Measurements from ENCODE around the gene CUEDC1. TPM values are rescaled to one million over a fixed set of nuclear protein-coding genes. Genes with fewer than 3 reads are reported as not detected.
A peak's percentile ranks its signal among the peaks of the same experiment; 100 is the strongest.

CUEDC1 gene
- total and polyA plus RNA-seq, 2 of the 4 experiments (the other 2 are of a cell fraction) = 4.1 to 21.2 TPM

GRCh38 chr17:57833179-57833939 is 121.9 kb downstream of the CUEDC1 start:
- Histone ChIP-seq H3K56ac (ENCODE audit: extremely low read depth, insufficient read depth, low read length) (no peak overlapping the region), H3K4ac (ENCODE audit: low read depth, low read length) (no peak overlapping the region; the same call in 1 of the 2 replicates), H4K5ac (ENCODE audit: low read depth, low read length) (no peak overlapping the region), H3K4me3 (ENCODE audit: insufficient read depth, low read depth, low read length) (peak overlapping the region; percentile 58), H4K91ac (ENCODE audit: insufficient read depth, low read depth, low read length) (no peak overlapping the region), H3K9me3 (ENCODE audit: control insufficient read depth, insufficient read depth, low read length) (no peaks in the 10 kb centered on the region), H2AK9ac (replicated peaks; ENCODE audit: low read depth, low read length, poor library complexity) (peak overlapping the region; percentile 31), H2BK20ac (ENCODE audit: low read depth, low read length) (no peak overlapping the region), H2BK5ac (ENCODE audit: low read depth, low read length, poor library complexity, severe bottlenecking) (no peak overlapping the region), H4K20me1 (ENCODE audit: insufficient read depth, low read length) (no peaks in the 10 kb centered on the region; the same call in 1 of the 2 replicates), H4K8ac (ENCODE audit: low read depth in 2 of 2, low read length in 2 of 2) (no peak overlapping the region), H3K14ac (replicated peaks; ENCODE audit: low read depth, low read length) (no peak overlapping the region), H3K4me2 (ENCODE audit: low read depth, low read length) (peak overlapping the region; percentile 96), H2BK120ac (ENCODE audit: low read depth, low read length) (no peak overlapping the region), H3K36me3 (ENCODE audit: control insufficient read depth, insufficient read depth, low read length) (no peaks in the 10 kb centered on the region), H2AFZ (replicated peaks; ENCODE audit: low read length, poor library complexity) (peak overlapping the region; percentile 92), H3K27me3 (ENCODE audit: control insufficient read depth, insufficient read depth, low read length) (no peaks in the 10 kb centered on the region), H2BK15ac (ENCODE audit: low read depth, low read length) (no peak overlapping the region), H3K4me1 (ENCODE audit: control insufficient read depth, insufficient read depth, low read length) (0 out of 2 replicates have a peak, but pooled peaks cover 2% of the 10 kb centered on the region), H2AK5ac (ENCODE audit: low read depth, low read length) (no peak overlapping the region), H3K18ac (ENCODE audit: low read depth, low read length) (no peak overlapping the region), H3K23ac (ENCODE audit: low read depth, low read length) (no peak overlapping the region; the same call in 1 of the 2 replicates), H3K79me1 (ENCODE audit: low read depth in 1 of 2, low read length in 2 of 2) (no peaks in the 10 kb centered on the region), H3K9ac (ENCODE audit: low read depth, low read length) (peak overlapping the region; percentile 59), H3K27ac (ENCODE audit: insufficient read depth, low read length) (no peak overlapping the region; the same call in 1 of the 2 replicates), H3K9me1 (ENCODE audit: insufficient read depth, low read length) (no peaks in the 10 kb centered on the region)
- WGBS, 2 experiments (ENCODE audit: extremely low coverage in 2 of 2, insufficient read length in 1 of 2) = 0% methylated on average over 2 of the region's 13 CpGs; no CpG with 5 or more reads in 1 of the 2 experiments
- dilution Hi-C loops (cut with HindIII; ENCODE audit: low sequenced_read_pairs, unreplicated experiment) (no loop called here), intact Hi-C loops (cut with micrococcal nuclease) (loop anchor here (1.0 to 2.0 kb wide), 5 partner anchors 86 to 702 kb away; no protein-coding TSS in a partner anchor), in situ Hi-C loops (cut with MboI; ENCODE audit: low sequenced_read_pairs) (loop anchor here (5.0 kb wide), 1 partner anchor 706 kb away; no protein-coding TSS in a partner anchor)
- ATAC-seq (ENCODE audit: low read depth) (peak; percentile 93), DNase-seq (peak; percentile 76)
- no TSS peak for BruUV-seq (replicated peaks)
- ChIA-PET POLR2A (ENCODE audit: unreplicated experiment) (no interaction called here), CTCF (interaction anchor here (0.5 to 1.6 kb wide), 20 partner anchors 12 to 710 kb away, joined by 3 to 6 read pairs (median 3); no protein-coding TSS in a partner anchor)
- TF ChIP-seq, protein P1, sequence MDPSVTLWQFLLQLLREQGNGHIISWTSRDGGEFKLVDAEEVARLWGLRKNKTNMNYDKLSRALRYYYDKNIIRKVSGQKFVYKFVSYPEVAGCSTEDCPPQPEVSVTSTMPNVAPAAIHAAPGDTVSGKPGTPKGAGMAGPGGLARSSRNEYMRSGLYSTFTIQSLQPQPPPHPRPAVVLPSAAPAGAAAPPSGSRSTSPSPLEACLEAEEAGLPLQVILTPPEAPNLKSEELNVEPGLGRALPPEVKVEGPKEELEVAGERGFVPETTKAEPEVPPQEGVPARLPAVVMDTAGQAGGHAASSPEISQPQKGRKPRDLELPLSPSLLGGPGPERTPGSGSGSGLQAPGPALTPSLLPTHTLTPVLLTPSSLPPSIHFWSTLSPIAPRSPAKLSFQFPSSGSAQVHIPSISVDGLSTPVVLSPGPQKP (IDR thresholded peaks at IDR 0.05; ENCODE audit: borderline replicate concordance, low read depth, low read length) = no peak
- TF ChIP-seq RFX5 (IDR thresholded peaks at IDR 0.05; ENCODE audit: low read depth, low read length) (no peak), SMC3 (IDR thresholded peaks at IDR 0.05; ENCODE audit: low read depth, low read length) (peak; percentile 67), CEBPB (IDR thresholded peaks at IDR 0.05; ENCODE audit: low read depth, low read length) (peak; percentile 50; the same call in 1 of the 2 replicates), CTCF (conservative IDR thresholded peaks at IDR 0.05; ENCODE audit: low read depth, low read length) (peak; percentile 86), FOS (IDR thresholded peaks at IDR 0.05; ENCODE audit: low read depth, low read length) (no peak), RAD21 (IDR thresholded peaks at IDR 0.05; ENCODE audit: low read length) (peak; percentile 79)

All from IMR-90 (cell line).